ENCODE measurements around the gene C5AR2.

C5AR2 gene

GRCh38 chr19:47352095-47352494, 20.1 kb downstream of the C5AR2 start:
- H3K27ac ChIP-seq (ENCODE audit: low read depth, low read length) = peak overlapping the region; percentile 20; the same call in 1 of the 2 replicates
- H3K9me2 ChIP-seq (replicated peaks; ENCODE audit: control insufficient read depth, low read length) = no peaks in the 10 kb centered on the region
- TF ChIP-seq EZH2phosphoT487 (IDR thresholded peaks at IDR 0.05; ENCODE audit: borderline replicate concordance, low read length) (no peak), CTCF (IDR thresholded peaks at IDR 0.05; ENCODE audit: low read depth, low read length, poor library complexity, severe bottlenecking) (no peak)
- H3K4me3 ChIP-seq (ENCODE audit: low read length) = peak overlapping the region; percentile 32
- no peaks in the 10 kb centered on the region for H4K20me1 ChIP-seq (ENCODE audit: control insufficient read depth, insufficient read depth, low read depth, low read length)
- H3K79me2 ChIP-seq (ENCODE audit: control insufficient read depth, low read length) = peaks cover 71% of the 10 kb centered on the region
- peak overlapping the region; percentile 94 for H3K4me2 ChIP-seq (ENCODE audit: low read length)
- H3K9me3 ChIP-seq (ENCODE audit: control insufficient read depth, insufficient read depth, low read length) = no peaks in the 10 kb centered on the region
- no peaks in the 10 kb centered on the region for H3K27me3 ChIP-seq (ENCODE audit: control insufficient read depth, low read length)
- H3K4me1 ChIP-seq (ENCODE audit: control insufficient read depth, low read length) = peaks cover 42% of the 10 kb centered on the region
- no peaks in the 10 kb centered on the region for H3F3A ChIP-seq (ENCODE audit: control insufficient read depth, insufficient read depth)
- peaks cover 62% of the 10 kb centered on the region for H3K36me3 ChIP-seq (ENCODE audit: control insufficient read depth, low read length)

- H3K36me3 ChIP-seq (ENCODE audit: control insufficient read depth, low read length) = peaks cover 75% of the 10 kb centered on the region
These were observed 21.3 kb downstream of the C5AR2 start for GRCh38 chr19:47353307-47353712.

GRCh38 chr19:47356900-47357299, 24.9 kb downstream of the C5AR2 start:
- peaks cover 95% of the 10 kb centered on the region for H3K36me3 ChIP-seq (ENCODE audit: control insufficient read depth, low read length)
- TF ChIP-seq CTCF (IDR thresholded peaks at IDR 0.05; ENCODE audit: low read depth, low read length, poor library complexity, severe bottlenecking) (no peak), EZH2phosphoT487 (IDR thresholded peaks at IDR 0.05; ENCODE audit: borderline replicate concordance, low read length) (no peak)

More at GRCh38 chr19:47353307-47353712, 21.3 kb downstream of the C5AR2 start:
- H3K4me1 ChIP-seq (ENCODE audit: control insufficient read depth, low read length) = peaks cover 34% of the 10 kb centered on the region
- H3K9me2 ChIP-seq (replicated peaks; ENCODE audit: control insufficient read depth, low read length) = no peaks in the 10 kb centered on the region
- H3K27me3 ChIP-seq (ENCODE audit: control insufficient read depth, low read length) = no peaks in the 10 kb centered on the region
- peaks cover 81% of the 10 kb centered on the region for H3K79me2 ChIP-seq (ENCODE audit: control insufficient read depth, low read length)
- peak overlapping the region; percentile 9; the same call in 1 of the 2 replicates for H3K4me2 ChIP-seq (ENCODE audit: low read length)
- no peaks in the 10 kb centered on the region for H3F3A ChIP-seq (ENCODE audit: control insufficient read depth, insufficient read depth)
- H3K4me3 ChIP-seq (ENCODE audit: low read length) = no peak overlapping the region
- TF ChIP-seq CTCF (IDR thresholded peaks at IDR 0.05; ENCODE audit: low read depth, low read length, poor library complexity, severe bottlenecking) (no peak), EZH2phosphoT487 (IDR thresholded peaks at IDR 0.05; ENCODE audit: borderline replicate concordance, low read length) (no peak)
- no peaks in the 10 kb centered on the region for H3K9me3 ChIP-seq (ENCODE audit: control insufficient read depth, insufficient read depth, low read length)
- no peaks in the 10 kb centered on the region for H4K20me1 ChIP-seq (ENCODE audit: control insufficient read depth, insufficient read depth, low read depth, low read length)
- no peak overlapping the region for H3K27ac ChIP-seq (ENCODE audit: low read depth, low read length)

More at GRCh38 chr19:47356900-47357299, 24.9 kb downstream of the C5AR2 start:
- no peaks in the 10 kb centered on the region for H3F3A ChIP-seq (ENCODE audit: control insufficient read depth, insufficient read depth)
- H3K27ac ChIP-seq (ENCODE audit: low read depth, low read length) = no peak overlapping the region
- peaks cover 7% of the 10 kb centered on the region for H3K4me1 ChIP-seq (ENCODE audit: control insufficient read depth, low read length)
- no peaks in the 10 kb centered on the region for H4K20me1 ChIP-seq (ENCODE audit: control insufficient read depth, insufficient read depth, low read depth, low read length)
- H3K27me3 ChIP-seq (ENCODE audit: control insufficient read depth, low read length) = no peaks in the 10 kb centered on the region
- no peak overlapping the region for H3K4me2 ChIP-seq (ENCODE audit: low read length)
- H3K79me2 ChIP-seq (ENCODE audit: control insufficient read depth, low read length) = peaks cover 64% of the 10 kb centered on the region
- no peak overlapping the region for H3K4me3 ChIP-seq (ENCODE audit: low read length)
- H3K9me3 ChIP-seq (ENCODE audit: control insufficient read depth, insufficient read depth, low read length) = no peaks in the 10 kb centered on the region
- H3K9me2 ChIP-seq (replicated peaks; ENCODE audit: control insufficient read depth, low read length) = no peaks in the 10 kb centered on the region

Measured in DOHH2 (cell line).